T-helper 1 cell (primary cell): ENCODE data around the gene APOL4.
"Not testable (repeated sequence)": the region's sequence is repeated elsewhere in the genome, so short reads cannot be mapped to it uniquely, and the experiment has no call there.

Experiments used
- DNase-seq, 5 donors: peaks; one replicate each; pipeline ENCODE4 v3.0.0-alpha.2; 2012 to 2020

APOL4 gene

DNA sequence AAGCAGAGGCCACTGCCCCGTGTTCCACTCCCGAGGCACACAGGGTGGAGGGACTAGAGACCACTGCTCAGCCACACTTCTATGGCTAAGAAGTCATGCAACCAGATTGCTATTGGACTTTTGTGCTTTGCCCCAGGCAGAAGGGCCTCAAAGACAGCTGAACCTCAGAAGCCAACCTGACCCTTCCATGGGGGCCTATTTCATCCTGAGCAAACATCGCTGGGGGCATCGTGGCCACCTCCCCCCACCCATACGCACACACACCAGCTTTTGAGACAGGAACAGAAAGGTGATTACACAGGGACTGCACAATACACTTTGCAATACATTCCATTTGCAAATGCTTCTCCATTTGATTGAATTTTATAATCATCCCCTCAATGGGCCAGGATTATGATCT, 4.0 kb upstream of the APOL4 start:
- DNase-seq: not testable (repeated sequence)

GRCh38 chr22:36204632-36205015, 3.0 kb upstream of the APOL4 start:
- DNase-seq: no peak

GRCh38 chr22:36204001-36204631, 2.5 kb upstream of the APOL4 start:
- DNase-seq: no peak

DNA sequence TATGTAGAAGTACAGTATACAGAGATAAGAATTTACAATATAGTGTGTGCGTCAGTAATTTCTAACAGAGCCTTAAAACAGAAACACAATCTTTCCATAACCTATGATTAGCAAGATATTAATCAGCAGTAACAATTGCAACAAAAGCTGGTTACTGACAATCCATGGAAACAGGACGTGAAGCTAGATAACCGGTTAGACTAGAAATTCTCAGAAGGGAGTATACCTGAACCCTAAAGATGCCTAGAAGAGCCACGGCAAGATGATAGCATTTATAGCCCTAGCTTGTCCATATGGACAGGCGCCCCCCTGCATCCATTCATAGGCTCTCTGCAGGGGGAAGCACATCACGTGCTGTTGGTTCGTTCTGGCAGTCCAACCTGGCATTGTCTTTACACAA, 1.8 kb upstream of the APOL4 start:
- not testable (repeated sequence) for DNase-seq

DNA sequence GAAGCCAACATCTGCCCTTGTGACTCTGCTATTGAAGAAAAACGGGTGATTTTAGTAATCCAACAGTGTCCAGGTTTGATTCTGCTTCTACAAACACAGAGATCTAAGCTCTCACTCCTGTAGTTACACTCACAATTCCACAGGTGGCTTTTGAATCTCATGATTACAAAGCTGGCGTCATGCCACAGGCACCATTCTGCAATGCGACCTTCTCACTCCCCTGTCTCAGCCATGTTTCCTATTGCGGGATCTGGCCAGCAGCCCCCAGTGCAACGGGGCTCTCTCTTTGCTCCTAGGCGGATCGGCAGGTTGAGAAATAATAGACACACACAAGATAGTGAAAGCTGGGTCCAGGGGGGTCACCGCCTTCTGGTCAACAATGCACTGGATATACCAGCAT, 1.3 kb upstream of the APOL4 start:
- DNase-seq: not testable (repeated sequence)

DNA sequence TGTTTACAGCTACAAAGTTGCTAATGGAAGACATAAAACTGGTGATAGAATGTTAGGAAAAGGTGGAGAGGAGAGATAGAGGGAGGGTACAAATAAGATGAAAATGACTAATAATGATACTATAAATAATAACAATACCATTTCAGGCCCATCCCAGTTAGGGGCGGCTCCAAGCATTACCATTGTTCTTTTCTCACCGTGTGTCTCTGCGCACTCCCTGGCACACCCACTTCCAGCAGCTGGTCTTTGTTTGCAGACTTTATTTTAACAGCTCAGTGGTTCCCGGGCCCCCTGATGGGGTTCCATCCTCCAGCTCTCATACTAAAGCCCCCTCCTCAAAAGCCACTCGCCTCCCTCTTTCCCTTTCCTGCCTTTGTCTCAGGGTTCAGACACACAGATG, 584 bp downstream of the APOL4 start:
- DNase-seq: not testable (repeated sequence)

GRCh38 chr22:36199001-36199551, 2.5 kb downstream of the APOL4 start:
- DNase-seq: no peak

DNA sequence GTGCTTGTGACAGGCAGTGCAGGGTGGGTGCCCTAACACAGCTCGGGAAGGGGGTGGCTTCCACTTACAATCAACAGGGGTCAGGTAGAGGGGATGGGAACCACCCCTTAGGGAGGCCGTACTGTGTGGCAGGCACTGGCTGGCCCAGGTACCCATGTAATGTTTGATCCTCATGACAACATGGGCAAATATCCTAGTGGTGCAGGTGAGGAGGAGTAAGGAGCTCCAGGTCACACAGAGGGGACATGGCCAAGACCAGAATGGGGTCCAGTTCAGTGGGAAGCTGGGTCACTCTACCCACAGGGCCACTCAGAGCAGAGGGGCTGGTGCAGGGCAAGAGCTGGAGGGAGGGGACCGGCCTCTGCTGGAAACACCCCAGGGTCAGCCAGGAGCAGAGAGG, 3.1 kb downstream of the APOL4 start:
- no peak for DNase-seq

DNA sequence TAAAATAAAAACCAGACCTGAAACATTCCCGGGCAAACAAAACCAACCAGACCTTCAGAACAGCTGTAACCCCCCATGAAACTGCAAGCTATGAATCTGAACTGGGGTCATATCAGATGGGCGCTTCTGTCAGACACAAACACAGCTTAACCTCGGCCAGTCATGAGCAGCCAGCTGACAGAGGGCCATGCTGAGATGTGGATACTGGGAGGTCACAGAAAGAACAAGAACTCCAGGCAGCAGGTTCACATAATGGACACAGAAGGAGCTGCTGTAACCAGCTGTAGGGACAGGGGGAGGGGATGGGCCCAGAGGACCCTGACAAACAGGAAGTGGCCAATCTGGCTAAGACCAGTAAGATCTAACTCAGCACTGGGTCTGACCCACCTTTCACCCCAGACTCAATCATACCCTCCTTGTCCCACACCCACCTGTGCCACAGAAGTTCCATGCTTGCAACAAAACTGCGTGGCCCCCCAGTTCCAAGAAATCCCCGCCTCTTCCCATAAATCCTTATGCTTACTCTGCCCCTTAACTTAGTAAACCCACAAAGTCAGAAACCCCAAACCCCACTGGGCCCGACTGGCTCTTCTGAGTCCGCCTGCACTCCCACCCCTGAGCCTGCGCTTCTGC, 4.0 kb downstream of the APOL4 start:
- DNase-seq: peak in 1 of 5 donors; percentile 9

GRCh38 chr22:36197065-36197440, 4.6 kb downstream of the APOL4 start:
- no peak for DNase-seq

- no peak for DNase-seq
These were observed 5.2 kb downstream of the APOL4 start for GRCh38 chr22:36196254-36197064.

DNA sequence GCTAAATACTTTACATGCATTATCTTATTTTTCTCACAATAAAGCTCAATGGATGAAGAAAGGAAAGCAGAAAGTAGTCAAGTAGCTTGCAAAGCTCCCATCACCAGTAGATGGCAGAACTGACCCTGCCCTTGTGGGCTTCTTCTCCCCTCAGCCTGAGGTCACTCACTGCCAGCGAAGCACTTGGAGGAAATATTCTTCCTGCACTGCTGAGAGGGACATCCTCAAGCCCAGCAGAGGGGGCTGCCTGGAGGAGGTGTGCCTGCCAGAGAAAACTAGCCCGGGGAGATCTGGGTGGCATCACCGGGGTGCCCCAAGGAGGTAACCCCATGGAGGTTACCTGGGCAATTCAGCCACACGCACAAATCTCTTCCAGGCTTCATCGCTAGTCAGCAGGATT, 6.6 kb downstream of the APOL4 start:
- peak in 3 of 5 donors; percentile 8 to 52 (median 32) for DNase-seq

- DNase-seq: no peak
These were observed 7.2 kb downstream of the APOL4 start for GRCh38 chr22:36194385-36194784.

DNA sequence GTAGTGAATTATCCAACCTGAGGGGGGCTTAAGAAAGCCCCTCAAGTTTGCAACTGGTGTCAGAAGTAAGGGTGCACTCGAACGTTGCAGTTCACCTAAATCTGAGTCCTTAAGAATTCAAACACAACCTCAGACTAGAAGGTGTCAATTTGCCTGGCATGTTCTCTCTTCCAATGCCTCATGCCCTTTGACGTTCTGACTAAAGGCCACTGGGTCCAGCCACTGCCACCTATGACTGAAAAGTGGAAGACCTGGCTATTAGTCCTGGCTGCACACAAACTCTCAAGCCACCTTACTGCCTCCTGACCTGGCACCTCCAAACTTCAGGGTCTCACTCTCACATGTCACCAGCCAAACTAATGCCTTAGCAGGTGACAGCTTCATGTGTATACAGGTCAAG, 8.0 kb downstream of the APOL4 start:
- no peak for DNase-seq

- no peak for DNase-seq
These were observed 8.4 kb downstream of the APOL4 start for GRCh38 chr22:36193171-36193570.

- no peak for DNase-seq
These were observed 9.1 kb downstream of the APOL4 start for GRCh38 chr22:36192542-36192941.

DNA sequence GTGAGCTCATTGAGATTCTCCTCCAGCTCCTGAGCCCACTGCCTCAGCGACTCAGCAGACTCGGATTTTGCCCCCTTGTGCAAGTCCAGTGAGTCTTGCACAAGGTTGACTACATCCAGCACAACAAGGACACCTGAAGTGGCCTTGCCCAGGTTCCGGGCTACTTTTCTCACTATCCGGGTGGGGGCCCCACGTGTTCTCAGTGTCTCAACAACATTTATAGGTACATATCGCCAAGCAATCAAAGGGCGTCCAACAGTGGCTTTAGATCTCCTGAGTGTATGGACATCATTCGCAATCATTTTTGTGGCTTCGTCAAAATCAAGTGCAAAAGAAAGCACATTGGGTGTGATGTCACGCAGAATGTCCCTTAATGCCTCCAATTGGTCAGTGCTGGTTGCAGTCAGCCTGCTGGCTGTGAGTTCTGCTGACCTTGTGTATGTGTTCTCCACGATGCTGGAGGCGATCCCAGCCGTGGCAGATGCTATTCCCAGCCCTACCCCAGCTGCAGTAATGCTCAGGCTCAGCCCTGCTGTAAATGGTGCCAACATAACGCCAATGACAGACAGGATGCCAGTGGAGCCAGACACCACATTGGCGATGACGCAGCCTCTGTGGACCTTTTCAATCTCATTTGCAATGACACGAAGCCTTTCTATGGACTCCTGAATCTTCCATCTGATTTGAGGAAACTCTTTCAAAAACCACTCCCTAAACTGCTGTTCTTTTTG, 10.3 kb downstream of the APOL4 start:
- no peak for DNase-seq

DNA sequence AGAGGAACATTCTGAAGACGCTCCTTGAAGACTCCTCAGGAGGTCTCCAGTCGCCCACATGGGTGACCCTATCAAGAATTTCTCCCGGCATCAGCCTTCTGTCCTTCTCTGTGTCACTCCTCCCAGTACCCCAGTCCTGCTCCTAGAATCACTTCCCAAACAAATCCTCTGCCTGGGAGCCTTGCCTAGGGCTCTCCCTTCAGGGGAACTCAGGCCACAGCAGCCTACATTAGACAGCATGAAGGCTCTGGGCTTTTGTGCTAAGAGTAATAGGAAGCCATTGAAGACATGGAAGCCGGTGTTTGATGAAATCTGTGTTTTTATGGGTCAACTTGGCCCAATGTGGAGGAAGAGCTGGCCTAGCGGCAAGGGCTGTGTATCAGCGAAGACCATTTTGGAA, 13.7 kb downstream of the APOL4 start:
- DNase-seq: not testable (repeated sequence)

DNA sequence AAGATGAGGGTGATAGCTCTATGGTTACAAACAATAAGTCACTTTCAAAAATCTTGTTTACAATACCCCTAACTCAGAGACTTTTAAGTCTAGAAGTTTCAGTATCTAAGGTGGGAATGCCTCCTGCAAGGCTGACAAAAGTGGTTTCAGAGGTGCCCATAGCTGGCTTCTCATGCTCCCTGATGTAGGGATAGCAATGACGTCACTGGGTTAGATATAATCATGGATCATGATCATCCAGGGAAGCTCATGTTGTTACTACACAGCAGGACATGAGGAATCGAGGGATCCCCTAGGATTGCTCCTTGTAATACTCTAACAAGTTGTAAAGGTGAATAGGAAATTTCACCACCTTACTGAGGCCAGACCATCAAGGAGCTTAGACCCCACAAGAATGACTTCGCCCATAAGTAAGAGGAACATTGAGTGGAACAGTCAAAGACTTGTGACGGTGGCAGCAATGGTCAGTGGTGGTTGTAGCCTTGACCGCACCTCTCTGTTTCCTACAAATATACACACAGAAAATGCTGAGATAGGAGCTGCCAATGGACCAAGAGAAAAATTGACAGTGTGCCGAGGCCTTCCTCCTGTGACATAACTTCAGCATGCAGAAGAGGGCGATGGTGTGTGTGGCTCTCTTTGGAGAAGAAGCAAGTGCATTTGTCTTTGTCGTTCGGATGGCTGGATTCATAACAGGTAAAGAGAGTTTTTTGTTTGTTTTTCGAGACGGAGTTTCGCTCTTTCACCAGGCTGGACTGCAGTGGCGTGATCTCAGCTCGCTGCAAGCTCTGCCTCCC, 15.6 kb downstream of the APOL4 start:
- DNase-seq: no peak

DNA sequence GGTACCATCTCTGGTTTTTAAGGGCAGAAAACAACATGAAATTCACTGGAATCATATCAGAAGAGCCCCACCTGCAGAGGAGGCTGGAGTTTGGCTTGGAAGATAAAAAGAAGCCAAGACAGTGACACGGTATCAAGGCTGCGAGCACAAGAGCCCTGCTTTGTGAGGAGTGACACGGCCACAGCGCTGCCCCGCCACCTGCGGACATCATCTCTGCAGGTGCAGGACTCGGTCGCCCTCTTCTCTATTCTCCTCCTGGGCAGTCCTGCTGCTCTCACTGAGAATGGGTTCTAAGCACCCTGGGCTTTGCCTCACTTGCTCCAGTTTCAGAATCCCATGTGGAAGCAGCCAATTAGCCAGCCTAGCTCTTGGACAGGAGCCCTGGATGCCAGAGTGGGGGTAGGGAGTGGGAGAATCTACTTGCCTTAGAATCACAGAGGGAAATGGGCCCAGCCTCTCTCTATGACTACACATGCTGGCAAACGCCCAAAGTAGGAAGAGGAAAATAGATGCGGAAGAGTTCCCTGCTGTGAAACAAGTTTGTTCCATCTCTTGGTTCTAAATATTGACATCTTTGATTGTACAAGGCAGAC, 17.1 kb downstream of the APOL4 start:
- DNase-seq: no peak

DNA sequence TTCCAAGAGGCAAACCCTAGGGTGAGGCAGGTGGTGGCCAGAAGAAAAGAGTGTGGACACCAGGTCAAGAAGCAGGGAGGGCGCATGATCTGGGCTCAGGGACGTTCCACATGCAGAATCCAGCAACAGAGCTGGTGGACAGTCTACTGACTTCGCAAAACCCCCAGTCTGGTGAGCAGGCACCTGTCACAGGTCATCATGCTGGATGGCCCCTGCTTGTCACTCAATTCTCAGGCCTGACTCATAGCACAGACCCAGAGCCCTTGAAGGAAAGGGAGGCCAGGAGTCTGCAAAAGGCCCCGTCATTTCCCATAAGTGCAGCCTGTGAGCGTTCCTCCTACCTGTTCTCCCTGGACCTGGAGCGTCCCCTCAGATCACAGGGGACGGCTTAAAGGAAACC, 18.2 kb downstream of the APOL4 start:
- no peak for DNase-seq

DNA sequence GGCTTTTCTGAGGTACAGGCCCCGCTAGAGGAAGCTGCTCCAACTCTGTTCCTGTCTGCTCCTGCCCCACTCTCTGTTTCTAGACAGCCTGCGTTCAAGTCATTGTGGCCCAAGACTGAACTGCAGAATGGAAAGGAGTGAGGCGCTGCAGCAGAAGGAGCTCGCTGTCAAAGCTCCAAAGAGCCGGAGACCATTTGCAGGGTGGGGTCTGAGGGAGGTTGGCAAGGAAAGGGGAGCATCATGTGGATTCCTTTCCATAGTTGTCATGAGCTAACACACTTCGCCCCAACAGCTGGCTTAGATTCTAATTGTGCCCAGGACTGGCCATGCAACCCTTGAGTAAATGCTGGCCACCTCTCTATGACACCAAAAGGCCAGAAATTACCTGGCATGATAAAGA, 18.8 kb downstream of the APOL4 start:
- DNase-seq: no peak
